ENCODE results near the gene CDC42BPG.
"Not testable (repeated sequence)": the region's sequence is repeated elsewhere in the genome, so short reads cannot be mapped to it uniquely, and the experiment has no call there.

CDC42BPG gene

GRCh38 chr11:64826578-64827450, 17.6 kb downstream of the CDC42BPG start:
- no peaks in the 10 kb centered on the region for H3K4me1 ChIP-seq (ENCODE audit: low read length)
- H3K9me2 ChIP-seq (replicated peaks; ENCODE audit: insufficient read depth, low read length), result no peaks in the 10 kb centered on the region
- H4K20me1 ChIP-seq (ENCODE audit: insufficient read depth, low read length), result no peaks in the 10 kb centered on the region
- H3K36me3 ChIP-seq (replicated peaks; ENCODE audit: insufficient read depth, low read length), result no peaks in the 10 kb centered on the region
- no peaks in the 10 kb centered on the region for H3K79me2 ChIP-seq (ENCODE audit: low read length)
- H3K4me2 ChIP-seq (ENCODE audit: low read depth, low read length), result no peak overlapping the region
- no peak for TF ChIP-seq CTCF (IDR thresholded peaks at IDR 0.05; ENCODE audit: low read length)
- no peak for TF ChIP-seq EZH2phosphoT487 (IDR thresholded peaks at IDR 0.05; ENCODE audit: low read length)
- no peak for TF ChIP-seq EZH2 (optimal IDR thresholded peaks at IDR 0.05; ENCODE audit: low read depth, low read length)
- no peaks in the 10 kb centered on the region for H3K27me3 ChIP-seq (replicated peaks; ENCODE audit: insufficient read depth, low read length)
- H3K4me3 ChIP-seq (ENCODE audit: low read length), result no peak overlapping the region
- H3K9ac ChIP-seq (ENCODE audit: low read length), result no peak overlapping the region
- H3K9me3 ChIP-seq (replicated peaks; ENCODE audit: insufficient read depth, low read length), result no peaks in the 10 kb centered on the region
- DNase-seq, result no peak
- H3F3A ChIP-seq (ENCODE audit: insufficient read depth, low read length), result no peaks in the 10 kb centered on the region
- H3K27ac ChIP-seq (ENCODE audit: low read length), result no peak overlapping the region
- no peak overlapping the region for H2AFZ ChIP-seq (ENCODE audit: low read length)

- H3K9ac ChIP-seq (ENCODE audit: low read length), result no peak overlapping the region
- H3K4me3 ChIP-seq (ENCODE audit: low read length), result no peak overlapping the region
- H3F3A ChIP-seq (ENCODE audit: insufficient read depth, low read length), result no peaks in the 10 kb centered on the region
- TF ChIP-seq EZH2phosphoT487 (IDR thresholded peaks at IDR 0.05; ENCODE audit: low read length), result no peak
- no peak for TF ChIP-seq EZH2 (optimal IDR thresholded peaks at IDR 0.05; ENCODE audit: low read depth, low read length)
- no peak for TF ChIP-seq CTCF (IDR thresholded peaks at IDR 0.05; ENCODE audit: low read length)
- H3K27ac ChIP-seq (ENCODE audit: low read length), result no peak overlapping the region
- no peaks in the 10 kb centered on the region for H3K36me3 ChIP-seq (replicated peaks; ENCODE audit: insufficient read depth, low read length)
- DNase-seq, result no peak
- H3K27me3 ChIP-seq (replicated peaks; ENCODE audit: insufficient read depth, low read length), result no peaks in the 10 kb centered on the region
- H3K79me2 ChIP-seq (ENCODE audit: low read length), result no peaks in the 10 kb centered on the region
- H3K4me1 ChIP-seq (ENCODE audit: low read length), result no peaks in the 10 kb centered on the region
- no peaks in the 10 kb centered on the region for H3K9me2 ChIP-seq (replicated peaks; ENCODE audit: insufficient read depth, low read length)
- H2AFZ ChIP-seq (ENCODE audit: low read length), result no peak overlapping the region
- no peak overlapping the region for H3K4me2 ChIP-seq (ENCODE audit: low read depth, low read length)
- H4K20me1 ChIP-seq (ENCODE audit: insufficient read depth, low read length), result no peaks in the 10 kb centered on the region
- no peaks in the 10 kb centered on the region for H3K9me3 ChIP-seq (replicated peaks; ENCODE audit: insufficient read depth, low read length)
Observed at GRCh38 chr11:64826062-64826461, 18.4 kb downstream of the CDC42BPG start.

GRCh38 chr11:64823568-64824119, 20.8 kb downstream of the CDC42BPG start:
- no peak overlapping the region for H3K9ac ChIP-seq (ENCODE audit: low read length)
- H3K36me3 ChIP-seq (replicated peaks; ENCODE audit: insufficient read depth, low read length), result no peaks in the 10 kb centered on the region
- H3K27ac ChIP-seq (ENCODE audit: low read length), result no peak overlapping the region
- H3K4me3 ChIP-seq (ENCODE audit: low read length), result no peak overlapping the region
- no peak overlapping the region for H2AFZ ChIP-seq (ENCODE audit: low read length)
- no peak for TF ChIP-seq EZH2phosphoT487 (IDR thresholded peaks at IDR 0.05; ENCODE audit: low read length)
- H3K4me2 ChIP-seq (ENCODE audit: low read depth, low read length), result no peak overlapping the region
- no peaks in the 10 kb centered on the region for H4K20me1 ChIP-seq (ENCODE audit: insufficient read depth, low read length)
- H3K9me3 ChIP-seq (replicated peaks; ENCODE audit: insufficient read depth, low read length), result no peaks in the 10 kb centered on the region
- no peak for DNase-seq
- H3K9me2 ChIP-seq (replicated peaks; ENCODE audit: insufficient read depth, low read length), result no peaks in the 10 kb centered on the region
- H3K27me3 ChIP-seq (replicated peaks; ENCODE audit: insufficient read depth, low read length), result no peaks in the 10 kb centered on the region
- no peaks in the 10 kb centered on the region for H3K79me2 ChIP-seq (ENCODE audit: low read length)
- no peaks in the 10 kb centered on the region for H3F3A ChIP-seq (ENCODE audit: insufficient read depth, low read length)
- H3K4me1 ChIP-seq (ENCODE audit: low read length), result no peaks in the 10 kb centered on the region

- H3K9me2 ChIP-seq (replicated peaks; ENCODE audit: insufficient read depth, low read length), result no peaks in the 10 kb centered on the region
- no peaks in the 10 kb centered on the region for H3K9me3 ChIP-seq (replicated peaks; ENCODE audit: insufficient read depth, low read length)
- no peak for DNase-seq
- H3K9ac ChIP-seq (ENCODE audit: low read length), result no peak overlapping the region
- H3K27ac ChIP-seq (ENCODE audit: low read length), result no peak overlapping the region
- no peaks in the 10 kb centered on the region for H3F3A ChIP-seq (ENCODE audit: insufficient read depth, low read length)
- no peak overlapping the region for H2AFZ ChIP-seq (ENCODE audit: low read length)
- no peak for TF ChIP-seq EZH2 (optimal IDR thresholded peaks at IDR 0.05; ENCODE audit: low read depth, low read length)
- no peak for TF ChIP-seq EZH2phosphoT487 (IDR thresholded peaks at IDR 0.05; ENCODE audit: low read length)
- TF ChIP-seq CTCF (IDR thresholded peaks at IDR 0.05; ENCODE audit: low read length), result no peak
- no peaks in the 10 kb centered on the region for H3K36me3 ChIP-seq (replicated peaks; ENCODE audit: insufficient read depth, low read length)
- no peaks in the 10 kb centered on the region for H3K4me1 ChIP-seq (ENCODE audit: low read length)
- H3K79me2 ChIP-seq (ENCODE audit: low read length), result no peaks in the 10 kb centered on the region
- no peak overlapping the region for H3K4me3 ChIP-seq (ENCODE audit: low read length)
- H3K4me2 ChIP-seq (ENCODE audit: low read depth, low read length), result no peak overlapping the region
- no peaks in the 10 kb centered on the region for H4K20me1 ChIP-seq (ENCODE audit: insufficient read depth, low read length)
- H3K27me3 ChIP-seq (replicated peaks; ENCODE audit: insufficient read depth, low read length), result no peaks in the 10 kb centered on the region
Observed at GRCh38 chr11:64817476-64817875, 27.0 kb downstream of the CDC42BPG start.

GRCh38 chr11:64815433-64815832, 29.0 kb downstream of the CDC42BPG start:
- H3K4me3 ChIP-seq (ENCODE audit: low read length); H3K79me2 ChIP-seq (ENCODE audit: low read length); H3K4me1 ChIP-seq (ENCODE audit: low read length); H3K4me2 ChIP-seq (ENCODE audit: low read depth, low read length); H2AFZ ChIP-seq (ENCODE audit: low read length); DNase-seq; H3K9me2 ChIP-seq (replicated peaks; ENCODE audit: insufficient read depth, low read length); H3K27me3 ChIP-seq (replicated peaks; ENCODE audit: insufficient read depth, low read length); H3K9ac ChIP-seq (ENCODE audit: low read length); H3K9me3 ChIP-seq (replicated peaks; ENCODE audit: insufficient read depth, low read length); H3K27ac ChIP-seq (ENCODE audit: low read length); H3F3A ChIP-seq (ENCODE audit: insufficient read depth, low read length); H3K36me3 ChIP-seq (replicated peaks; ENCODE audit: insufficient read depth, low read length); H4K20me1 ChIP-seq (ENCODE audit: insufficient read depth, low read length): not testable (repeated sequence)
